ENCODE data around the gene CXCL12.

CXCL12 gene

GRCh38 chr10:44402465-44403195 lies 17.7 kb upstream of the CXCL12 start:
- DNase-seq (ENCODE audit: low read depth in 2 of 2): no peak
- H3K4me3 ChIP-seq (replicated peaks in 1 of 2; ENCODE audit: low read depth in 2 of 2, low read length in 2 of 2): no peak overlapping the region
- no peak for TF ChIP-seq CTCF (IDR thresholded peaks at IDR 0.05; ENCODE audit: low read depth, low read length)

DNA sequence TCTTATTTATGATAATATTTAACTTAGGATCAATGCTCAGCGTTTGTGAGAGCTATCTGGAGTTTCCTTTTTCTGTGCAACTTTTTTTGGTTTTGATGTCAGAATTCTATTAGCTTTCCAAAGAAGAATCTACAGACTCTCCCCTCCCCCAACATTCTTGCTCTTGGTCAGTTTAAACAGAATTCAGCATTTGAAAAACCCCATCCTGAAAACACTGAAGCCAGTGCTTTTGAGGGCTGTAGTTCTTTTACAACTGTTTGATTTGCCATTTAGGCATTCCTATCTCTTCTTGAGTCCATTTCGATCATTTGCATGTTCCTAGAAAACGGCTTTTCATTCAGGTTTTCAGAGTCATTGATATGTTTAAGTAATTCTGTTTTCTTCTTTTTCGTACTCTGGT lies 15.6 kb upstream of the CXCL12 start:
- no peak overlapping the region for H3K4me3 ChIP-seq (replicated peaks in 1 of 2; ENCODE audit: low read depth in 2 of 2, low read length in 2 of 2)
- no peak for DNase-seq (ENCODE audit: low read depth in 2 of 2)
- TF ChIP-seq CTCF (IDR thresholded peaks at IDR 0.05; ENCODE audit: low read depth, low read length): no peak

GRCh38 chr10:44399659-44400451 lies 15.0 kb upstream of the CXCL12 start:
- no peak overlapping the region for H3K4me3 ChIP-seq (replicated peaks in 1 of 2; ENCODE audit: low read depth in 2 of 2, low read length in 2 of 2)
- no peak for TF ChIP-seq CTCF (IDR thresholded peaks at IDR 0.05; ENCODE audit: low read depth, low read length)
- DNase-seq (ENCODE audit: low read depth in 2 of 2): no peak

DNA sequence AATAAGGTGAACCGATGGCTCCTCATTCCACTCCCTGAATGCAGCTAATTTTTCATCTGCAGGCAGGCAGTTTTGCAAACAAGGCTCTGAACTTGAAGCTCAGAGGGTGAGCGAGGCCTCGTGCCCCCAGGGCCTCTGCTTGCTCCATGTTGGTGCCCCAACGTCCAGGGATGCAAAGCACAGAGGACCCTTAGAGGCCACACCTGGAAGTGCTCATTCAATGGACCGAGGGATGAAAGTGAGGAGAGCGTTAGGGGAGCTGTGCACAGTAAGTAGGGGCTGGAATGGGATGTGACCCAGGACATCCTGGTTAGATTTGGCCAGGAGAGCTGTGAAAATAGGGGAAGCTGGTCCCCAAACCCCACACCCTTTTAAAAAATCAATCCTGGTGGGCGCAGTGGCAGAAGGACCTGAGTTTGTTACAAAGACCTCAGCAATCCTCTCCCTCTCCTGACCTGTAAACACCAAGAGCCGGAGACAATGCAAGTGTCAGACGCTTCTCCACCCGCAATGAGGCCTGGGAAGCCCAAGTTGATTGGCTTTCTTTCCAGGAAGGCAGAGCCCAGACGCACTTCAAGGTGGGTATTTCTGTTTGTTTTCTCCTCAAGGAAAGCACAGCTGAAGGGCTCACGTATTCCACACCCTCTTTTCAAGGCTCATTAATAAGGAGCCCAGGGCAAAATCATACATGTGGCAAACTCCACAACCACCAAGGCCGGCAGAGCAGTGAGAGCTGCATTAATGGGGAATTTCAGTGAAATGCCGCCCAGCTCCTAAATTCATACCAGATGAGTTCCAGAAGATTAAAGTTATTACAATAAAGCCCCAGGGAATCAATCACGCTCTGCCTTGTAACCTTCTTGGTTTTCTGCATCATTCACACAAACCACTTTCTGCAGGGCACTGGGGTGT lies 14.1 kb upstream of the CXCL12 start:
- DNase-seq (ENCODE audit: low read depth in 2 of 2): no peak
- H3K4me3 ChIP-seq (replicated peaks in 1 of 2; ENCODE audit: low read depth in 2 of 2, low read length in 2 of 2): no peak overlapping the region
- TF ChIP-seq CTCF (IDR thresholded peaks at IDR 0.05; ENCODE audit: low read depth, low read length): no peak

DNA sequence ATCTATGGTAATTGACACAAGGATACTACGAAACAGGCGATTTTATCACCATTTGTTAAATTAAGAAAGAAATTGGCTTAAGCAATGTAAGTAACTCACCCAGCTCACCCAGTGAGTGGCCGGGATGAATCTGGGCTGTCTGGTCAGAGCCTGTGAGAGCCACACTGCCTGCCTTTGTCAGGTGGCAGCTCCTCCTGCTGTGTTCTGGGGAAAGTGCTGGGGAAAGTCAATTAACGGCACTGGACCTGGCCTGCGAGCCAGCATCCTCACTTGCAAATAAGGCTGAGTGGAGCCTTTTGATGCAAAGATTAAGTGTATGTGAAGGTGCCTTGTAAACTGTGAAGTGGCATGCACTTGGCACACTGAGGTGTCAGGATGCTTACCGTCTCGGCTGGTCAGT lies 13.4 kb upstream of the CXCL12 start:
- no peak overlapping the region for H3K4me3 ChIP-seq (replicated peaks in 1 of 2; ENCODE audit: low read depth in 2 of 2, low read length in 2 of 2)
- DNase-seq (ENCODE audit: low read depth in 2 of 2): no peak
- TF ChIP-seq CTCF (IDR thresholded peaks at IDR 0.05; ENCODE audit: low read depth, low read length): no peak

- TF ChIP-seq CTCF (IDR thresholded peaks at IDR 0.05; ENCODE audit: low read depth, low read length): no peak
- DNase-seq (ENCODE audit: low read depth in 2 of 2): no peak
- no peak overlapping the region for H3K4me3 ChIP-seq (replicated peaks in 1 of 2; ENCODE audit: low read depth in 2 of 2, low read length in 2 of 2)
These were observed 12.8 kb upstream of the CXCL12 start for GRCh38 chr10:44397476-44398225.
